Activated CD4-positive, alpha-beta T cell treated with anti-CD3 and anti-CD28 coated beads for 24 hours (primary cell): Measurements from ENCODE around the gene ZYG11A.
A peak's percentile ranks its signal among the peaks of the same experiment; 100 is the strongest.

Source experiments
- DNase-seq, 2 donors: peaks; one replicate each; pipeline ENCODE4 v3.0.0-alpha.2; 2020; ENCODE audit warnings: low read depth in 2 of 2

Gene ZYG11A

GRCh38 chr1:52918201-52918600, 75.6 kb downstream of the ZYG11A start:
- DNase-seq, result no peak

- no peak for DNase-seq
Observed at GRCh38 chr1:52919051-52919722, 76.6 kb downstream of the ZYG11A start.

GRCh38 chr1:52919723-52920483, 77.3 kb downstream of the ZYG11A start:
- no peak for DNase-seq

GRCh38 chr1:52920791-52921291, 78.3 kb downstream of the ZYG11A start:
- no peak for DNase-seq

GRCh38 chr1:52925571-52926005, 83.0 kb downstream of the ZYG11A start:
- DNase-seq, result no peak

GRCh38 chr1:52926864-52927211, 84.3 kb downstream of the ZYG11A start:
- DNase-seq, result no peak

- peak; percentile 69 to 76 for DNase-seq
Observed at GRCh38 chr1:52927212-52928014, 84.9 kb downstream of the ZYG11A start, which contains the start of gene SCP2. Gene SCP2 (plus strand): TSS chr1:52927276. CDS start chr1:52927397, 121 bp downstream.

- DNase-seq, result no peak
Observed at GRCh38 chr1:52928015-52928404, 85.5 kb downstream of the ZYG11A start.

GRCh38 chr1:52929019-52929418, 86.5 kb downstream of the ZYG11A start:
- no peak for DNase-seq

GRCh38 chr1:52937433-52938182, 95.0 kb downstream of the ZYG11A start:
- DNase-seq, result no peak

- DNase-seq, result no peak
Observed at GRCh38 chr1:52938183-52938451, 95.6 kb downstream of the ZYG11A start.

GRCh38 chr1:52943876-52944416, 101.4 kb downstream of the ZYG11A start:
- DNase-seq, result no peak

GRCh38 chr1:52944566-52944965, 102.0 kb downstream of the ZYG11A start:
- DNase-seq, result no peak
